ENCODE measurements around the gene SEMA4D.

The SEMA4D gene

GRCh38 chr9:89464300-89464901, 33.5 kb downstream of the SEMA4D start:
- DNase-seq = no peak

- DNase-seq = no peak
These were observed 34.9 kb downstream of the SEMA4D start for GRCh38 chr9:89462817-89463683.

- no peak for DNase-seq
These were observed 35.7 kb downstream of the SEMA4D start for GRCh38 chr9:89462199-89462598.

GRCh38 chr9:89461265-89461664, 36.6 kb downstream of the SEMA4D start:
- DNase-seq = peak; percentile 53

GRCh38 chr9:89460551-89460950, 37.4 kb downstream of the SEMA4D start:
- DNase-seq = no peak

- DNase-seq = no peak
These were observed 39.0 kb downstream of the SEMA4D start for GRCh38 chr9:89458768-89459496.

- no peak for DNase-seq
These were observed 40.5 kb downstream of the SEMA4D start for GRCh38 chr9:89457376-89457855.

GRCh38 chr9:89455356-89455824, 42.5 kb downstream of the SEMA4D start:
- DNase-seq = no peak

GRCh38 chr9:89454498-89455355, 43.2 kb downstream of the SEMA4D start:
- DNase-seq = no peak

- no peak for DNase-seq
These were observed 44.5 kb downstream of the SEMA4D start for GRCh38 chr9:89453452-89453851.

- DNase-seq = no peak
These were observed 45.4 kb downstream of the SEMA4D start for GRCh38 chr9:89452561-89452960.

GRCh38 chr9:89450213-89450612, 47.7 kb downstream of the SEMA4D start:
- DNase-seq = no peak

GRCh38 chr9:89449261-89449671, 48.6 kb downstream of the SEMA4D start:
- DNase-seq = no peak

- DNase-seq = no peak
These were observed 49.1 kb downstream of the SEMA4D start for GRCh38 chr9:89448821-89449220.

GRCh38 chr9:89448381-89448780, 49.5 kb downstream of the SEMA4D start:
- no peak for DNase-seq

GRCh38 chr9:89447416-89447815, 50.5 kb downstream of the SEMA4D start:
- no peak for DNase-seq

- no peak for DNase-seq
These were observed 51.0 kb downstream of the SEMA4D start for GRCh38 chr9:89446961-89447310.

- DNase-seq = no peak
These were observed 51.5 kb downstream of the SEMA4D start for GRCh38 chr9:89446261-89446960.

- DNase-seq = no peak
These were observed 52.1 kb downstream of the SEMA4D start for GRCh38 chr9:89445801-89446251.

GRCh38 chr9:89444925-89445765, 52.8 kb downstream of the SEMA4D start:
- no peak for DNase-seq

GRCh38 chr9:89444274-89444673, 53.6 kb downstream of the SEMA4D start:
- DNase-seq = no peak

Measured in fibroblast of upper back skin (primary cell).